ENCODE results near the gene MOK.

Gene MOK

DNA sequence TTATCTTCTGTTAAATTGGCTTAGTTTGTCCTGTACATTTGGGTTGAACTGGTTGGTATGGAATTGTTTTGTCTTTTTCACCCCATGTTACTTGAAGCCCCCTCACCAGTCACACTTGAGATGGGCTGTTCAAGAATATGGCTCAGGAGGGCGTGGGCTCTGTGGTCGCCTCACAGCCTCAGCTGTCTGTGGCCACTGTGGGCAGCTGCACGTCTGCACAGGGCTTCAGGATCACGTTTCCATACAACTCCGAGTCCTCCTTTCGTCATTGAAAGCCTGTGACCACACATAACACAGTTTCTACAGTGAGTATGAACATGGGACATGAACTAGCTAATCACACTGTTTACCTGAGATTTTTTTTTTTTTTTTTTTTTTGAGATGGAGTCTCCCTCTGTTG, 81.3 kb downstream of the MOK start:
- DNase-seq = no peak
- no peak for TF ChIP-seq GATA1 (IDR thresholded peaks at IDR 0.05; ENCODE audit: low read depth, low read length)
- no peak for TF ChIP-seq POLR2A (IDR thresholded peaks at IDR 0.05; ENCODE audit: low read length)

GRCh38 chr14:102222751-102223150, 82.2 kb downstream of the MOK start:
- TF ChIP-seq POLR2A (IDR thresholded peaks at IDR 0.05; ENCODE audit: low read length) = no peak
- no peak for TF ChIP-seq GATA1 (IDR thresholded peaks at IDR 0.05; ENCODE audit: low read depth, low read length)
- no peak for DNase-seq

DNA sequence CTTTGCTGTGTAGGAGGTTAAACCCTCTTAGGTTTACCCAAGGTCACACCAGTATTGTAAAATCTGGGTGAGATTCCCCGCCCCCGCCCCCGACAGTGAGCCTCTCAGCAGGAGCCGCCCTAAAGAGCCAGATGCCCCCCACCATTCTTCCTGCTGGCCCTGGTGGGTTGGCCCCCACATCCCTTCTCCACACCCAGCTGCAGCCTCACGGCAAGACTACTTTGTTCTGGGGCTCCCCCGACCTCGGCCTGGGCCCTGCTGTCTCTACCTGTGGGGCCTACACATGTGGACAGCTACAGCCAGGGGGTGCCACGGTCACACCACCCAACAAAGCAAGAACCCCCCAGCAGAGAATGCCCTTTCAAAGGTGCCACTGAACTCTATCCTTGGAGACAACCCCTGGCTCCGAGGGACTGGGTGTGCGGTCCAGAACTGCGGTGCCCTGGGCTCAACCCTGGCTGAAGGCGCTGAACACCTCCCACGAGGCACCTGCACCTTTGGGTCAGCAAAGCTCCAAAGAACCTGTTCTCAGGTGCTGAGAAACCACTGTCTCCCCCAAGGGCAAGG, 82.9 kb downstream of the MOK start:
- no peak for DNase-seq
- TF ChIP-seq GATA1 (IDR thresholded peaks at IDR 0.05; ENCODE audit: low read depth, low read length) (no peak), POLR2A (IDR thresholded peaks at IDR 0.05; ENCODE audit: low read length) (no peak)

GRCh38 chr14:102221026-102221425, 83.9 kb downstream of the MOK start:
- TF ChIP-seq POLR2A (IDR thresholded peaks at IDR 0.05; ENCODE audit: low read length) = no peak
- TF ChIP-seq GATA1 (IDR thresholded peaks at IDR 0.05; ENCODE audit: low read depth, low read length) = no peak
- no peak for DNase-seq

- no peak for TF ChIP-seq POLR2A (IDR thresholded peaks at IDR 0.05; ENCODE audit: low read length)
- no peak for TF ChIP-seq GATA1 (IDR thresholded peaks at IDR 0.05; ENCODE audit: low read depth, low read length)
- no peak for DNase-seq
Measured at GRCh38 chr14:102220031-102220430, 84.9 kb downstream of the MOK start.

GRCh38 chr14:102219316-102219715, 85.6 kb downstream of the MOK start:
- TF ChIP-seq POLR2A (IDR thresholded peaks at IDR 0.05; ENCODE audit: low read length) = no peak
- no peak for TF ChIP-seq GATA1 (IDR thresholded peaks at IDR 0.05; ENCODE audit: low read depth, low read length)
- no peak for DNase-seq

- DNase-seq = no peak
- TF ChIP-seq POLR2A (IDR thresholded peaks at IDR 0.05; ENCODE audit: low read length) (no peak), GATA1 (IDR thresholded peaks at IDR 0.05; ENCODE audit: low read depth, low read length) (no peak)
Measured at GRCh38 chr14:102218688-102219087, 86.3 kb downstream of the MOK start.

- DNase-seq = no peak
- TF ChIP-seq GATA1 (IDR thresholded peaks at IDR 0.05; ENCODE audit: low read depth, low read length) (no peak), POLR2A (IDR thresholded peaks at IDR 0.05; ENCODE audit: low read length) (no peak)
Measured at GRCh38 chr14:102217987-102218421, 87.0 kb downstream of the MOK start.

DNA sequence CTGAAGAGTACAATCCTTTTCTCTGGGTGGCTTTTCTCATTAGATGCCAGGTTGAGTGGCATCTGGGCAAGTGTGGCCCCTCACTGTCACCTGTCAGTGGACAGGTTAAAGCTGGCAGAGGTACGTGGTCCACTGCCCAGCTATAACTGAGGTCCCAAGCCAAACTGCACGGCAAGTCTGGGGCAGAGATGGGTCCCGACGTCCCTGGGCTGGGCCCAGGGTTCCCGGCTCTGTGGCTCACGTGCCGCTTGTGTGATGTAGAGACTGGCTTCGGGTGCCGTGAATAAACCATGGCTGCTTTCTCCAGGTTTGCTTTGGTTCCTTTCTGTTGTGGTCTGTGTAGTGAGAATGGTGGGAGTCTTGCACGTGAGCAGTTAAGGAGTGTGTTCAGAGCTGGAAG, 87.6 kb downstream of the MOK start:
- no peak for DNase-seq

DNA sequence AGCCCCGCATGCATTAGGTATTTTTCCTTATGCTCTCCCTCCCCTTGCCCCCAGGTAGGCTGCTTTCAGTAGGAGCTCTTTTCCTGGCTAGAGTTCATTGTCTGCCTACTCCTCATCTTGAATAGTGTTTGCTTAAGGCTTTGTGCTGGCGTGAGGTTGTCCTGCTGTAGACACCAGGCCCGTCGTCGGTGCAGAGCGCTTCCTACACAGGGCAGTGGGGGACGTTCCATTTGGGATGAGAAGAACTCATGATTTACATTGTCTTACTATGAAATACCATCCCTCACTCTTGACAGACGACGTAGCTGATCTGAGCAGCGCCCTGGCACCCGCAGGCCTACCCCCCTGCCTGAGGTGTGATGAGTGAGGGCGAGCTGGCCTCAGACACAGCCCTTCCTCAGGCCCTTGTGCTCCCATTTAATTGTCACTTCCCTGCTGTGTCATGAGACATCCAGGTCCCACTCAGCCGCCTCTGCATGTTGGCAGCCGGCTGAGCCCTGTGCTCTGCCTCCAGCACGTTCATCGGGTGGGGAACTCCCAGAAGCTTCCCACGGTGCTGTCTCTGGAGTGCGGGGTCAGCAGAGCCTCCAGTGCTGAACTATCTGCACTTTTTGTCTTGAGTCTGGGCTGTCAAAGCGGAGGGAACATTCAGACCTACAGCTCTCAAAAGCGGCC, 89.3 kb downstream of the MOK start:
- TF ChIP-seq POLR2A (IDR thresholded peaks at IDR 0.05; ENCODE audit: low read length) (no peak), GATA1 (IDR thresholded peaks at IDR 0.05; ENCODE audit: low read depth, low read length) (no peak)
- DNase-seq = no peak

More for the DNA sequence above, 87.6 kb downstream of the MOK start:
- TF ChIP-seq POLR2A (IDR thresholded peaks at IDR 0.05; ENCODE audit: low read length) = no peak
- TF ChIP-seq GATA1 (IDR thresholded peaks at IDR 0.05; ENCODE audit: low read depth, low read length) = no peak

GRCh38 chr14:102215071-102215470, 89.9 kb downstream of the MOK start:
- DNase-seq = no peak
- TF ChIP-seq POLR2A (IDR thresholded peaks at IDR 0.05; ENCODE audit: low read length) (no peak), GATA1 (IDR thresholded peaks at IDR 0.05; ENCODE audit: low read depth, low read length) (no peak)

DNA sequence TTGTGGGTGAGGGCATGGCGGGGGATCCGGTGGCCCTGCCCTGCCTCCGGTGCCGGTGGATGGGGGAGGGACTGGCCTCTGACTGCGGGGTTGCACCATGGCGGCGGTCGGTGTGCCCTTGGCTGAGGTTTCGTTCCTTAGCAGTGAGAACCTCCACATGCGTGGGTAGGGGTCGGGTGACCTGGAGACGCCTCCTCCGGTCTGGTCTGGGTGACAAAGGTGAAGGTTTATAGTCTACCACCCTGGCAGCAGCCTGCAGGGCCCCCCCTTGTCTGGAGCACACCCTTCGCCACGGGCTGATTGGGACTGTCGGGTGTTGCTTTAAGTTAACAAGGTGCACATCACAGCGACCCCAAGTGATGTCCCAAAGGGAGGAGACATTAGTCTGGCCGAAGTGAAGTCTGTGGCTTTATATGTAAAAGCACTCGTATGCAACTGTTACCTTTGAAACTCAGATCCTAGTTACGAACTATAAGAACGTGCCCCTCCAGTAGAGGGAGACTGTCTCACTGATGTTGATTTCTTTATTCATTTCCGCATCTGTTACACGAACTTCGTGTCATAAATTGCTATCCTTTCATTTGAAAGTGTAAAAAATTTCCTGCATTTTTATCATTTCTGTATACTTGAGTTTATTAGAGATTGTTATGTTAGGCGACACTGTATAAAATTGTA, 90.8 kb downstream of the MOK start:
- peak in 1 of 2 experiments; percentile 5 for DNase-seq
- TF ChIP-seq GATA1 (IDR thresholded peaks at IDR 0.05; ENCODE audit: low read depth, low read length) = no peak
- TF ChIP-seq POLR2A (IDR thresholded peaks at IDR 0.05; ENCODE audit: low read length) = no peak

DNA sequence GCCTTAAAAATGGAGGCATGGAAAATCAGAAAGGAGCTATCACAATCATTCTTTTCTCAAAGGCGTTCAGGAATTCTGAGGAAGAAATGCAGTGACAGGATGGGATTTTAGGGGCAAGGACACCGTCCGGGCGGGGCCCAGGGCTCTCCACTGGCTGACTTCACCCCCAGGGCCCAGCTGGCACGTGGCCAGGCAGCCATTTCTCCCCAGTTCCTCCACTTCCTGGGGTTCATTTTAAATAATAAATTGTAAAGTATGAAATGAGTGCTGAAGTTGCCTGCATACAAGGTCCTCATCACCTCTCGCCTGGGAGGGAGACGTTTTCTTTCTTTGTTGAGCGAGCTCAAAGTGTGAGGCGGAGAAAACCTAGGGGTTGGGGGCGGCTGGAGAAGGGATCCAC, 91.5 kb downstream of the MOK start:
- DNase-seq = no peak
- TF ChIP-seq GATA1 (IDR thresholded peaks at IDR 0.05; ENCODE audit: low read depth, low read length) (no peak), POLR2A (IDR thresholded peaks at IDR 0.05; ENCODE audit: low read length) (no peak)

- TF ChIP-seq GATA1 (IDR thresholded peaks at IDR 0.05; ENCODE audit: low read depth, low read length) (no peak), POLR2A (IDR thresholded peaks at IDR 0.05; ENCODE audit: low read length) (no peak)
Measured at GRCh38 chr14:102212845-102213244, 92.1 kb downstream of the MOK start.

GRCh38 chr14:102212356-102212755, 92.6 kb downstream of the MOK start:
- TF ChIP-seq GATA1 (IDR thresholded peaks at IDR 0.05; ENCODE audit: low read depth, low read length) (no peak), POLR2A (IDR thresholded peaks at IDR 0.05; ENCODE audit: low read length) (no peak)
- no peak for DNase-seq

More at GRCh38 chr14:102212845-102213244, 92.1 kb downstream of the MOK start:
- no peak for DNase-seq
